ENCODE measurements around the gene OR2B2.
A peak's percentile ranks its signal among the peaks of the same experiment; 100 is the strongest.

Gene OR2B2

GRCh38 chr6:27893059-27893835 lies 18.9 kb downstream of the OR2B2 start:
- peak; percentile 91 for DNase-seq

GRCh38 chr6:27892649-27893058 lies 19.5 kb downstream of the OR2B2 start:
- no peak for DNase-seq

- DNase-seq: no peak
These were observed 20.8 kb downstream of the OR2B2 start for GRCh38 chr6:27891320-27891875.

- no peak for DNase-seq
These were observed 21.5 kb downstream of the OR2B2 start for GRCh38 chr6:27890445-27891319.

- no peak for DNase-seq
These were observed 22.4 kb downstream of the OR2B2 start for GRCh38 chr6:27889628-27890444.

- DNase-seq: no peak
These were observed 22.9 kb downstream of the OR2B2 start for GRCh38 chr6:27889275-27889627.

- no peak for DNase-seq
These were observed 23.6 kb downstream of the OR2B2 start for GRCh38 chr6:27888566-27888965.

GRCh38 chr6:27886073-27886472 lies 26.1 kb downstream of the OR2B2 start:
- no peak for DNase-seq

GRCh38 chr6:27883136-27883535 lies 29.1 kb downstream of the OR2B2 start:
- no peak for DNase-seq

- no peak for DNase-seq
These were observed 29.6 kb downstream of the OR2B2 start for GRCh38 chr6:27882624-27883023.

GRCh38 chr6:27879837-27880236 lies 32.4 kb downstream of the OR2B2 start:
- DNase-seq: no peak

- DNase-seq: no peak
These were observed 38.2 kb downstream of the OR2B2 start for GRCh38 chr6:27874016-27874415.

- DNase-seq: peak; percentile 29
These were observed 38.9 kb downstream of the OR2B2 start for GRCh38 chr6:27873021-27873940.

- no peak for DNase-seq
These were observed 39.6 kb downstream of the OR2B2 start for GRCh38 chr6:27872642-27873020.

- DNase-seq: peak; percentile 31
These were observed 40.1 kb downstream of the OR2B2 start for GRCh38 chr6:27871924-27872638.

- no peak for DNase-seq
These were observed 41.8 kb downstream of the OR2B2 start for GRCh38 chr6:27870291-27870870.

GRCh38 chr6:27868311-27868710 lies 43.9 kb downstream of the OR2B2 start:
- no peak for DNase-seq

- no peak for DNase-seq
These were observed 44.3 kb downstream of the OR2B2 start for GRCh38 chr6:27867945-27868300.

GRCh38 chr6:27867051-27867944 lies 44.9 kb downstream of the OR2B2 start:
- peak; percentile 15 for DNase-seq
